Heart left ventricle (tissue), 16 donors: ENCODE data around the gene VCP. TPM values are rescaled to one million over a fixed set of nuclear protein-coding genes. Genes with fewer than 3 reads are reported as not detected.

Experiments used
- ATAC-seq, 4 donors: fragments of 200-7000 bp; cut with Tn5 transposase; one replicate each; pipeline ENCODE4 v1.9.1; 2020 to 2022; ENCODE audit warnings: moderate library complexity in 4 of 4, mild to moderate bottlenecking in 3 of 4, moderate number of reproducible peaks in 1 of 4
- DNase-seq, 5 donors: peaks; one replicate each; pipeline ENCODE4 v3.0.0-alpha.2; 2020
- H3K27ac ChIP-seq, 12 donors: fragments of 200-600 bp; sonication (generic) in 4 of 12; one replicate each; pipeline versions ENCODE4 v1.5.0 to v1.8.0; 2016 to 2022; ENCODE audit warnings: mild to moderate bottlenecking in 2 of 12
- H3K27me3 ChIP-seq, 9 donors: fragments of 200-600 bp; sonication (generic) in 2 of 9; one replicate each; pipeline versions ENCODE4 v1.5.1 to v1.8.0; 2016 to 2022; ENCODE audit warnings: mild to moderate bottlenecking in 3 of 9
- H3K36me3 ChIP-seq, 9 donors: fragments of 200-600 bp; sonication (generic) in 2 of 9; one replicate each; pipeline versions ENCODE4 v1.5.0 to v1.8.0; 2018 to 2022; ENCODE audit warnings: mild to moderate bottlenecking in 2 of 9
- H3K4me1 ChIP-seq, 12 donors: fragments of 200-600 bp; sonication (generic) in 4 of 12; one replicate each; pipeline versions ENCODE4 v1.5.0 to v1.8.0; 2016 to 2022; ENCODE audit warnings: mild to moderate bottlenecking in 3 of 12
- H3K4me3 ChIP-seq, 12 donors: fragments of 200-600 bp; sonication (generic) in 4 of 12; one replicate each; pipeline versions ENCODE4 v1.5.0 to v1.8.0; 2017 to 2022; ENCODE audit warnings: mild to moderate bottlenecking in 9 of 12, moderate library complexity in 4 of 12
- H3K9me3 ChIP-seq, 12 donors: fragments of 200-600 bp; sonication (generic) in 4 of 12; one replicate each; pipeline versions ENCODE4 v1.5.0 to v1.8.0; 2016 to 2022; ENCODE audit warnings: mild to moderate bottlenecking in 1 of 12
- POLR2A ChIP-seq, 2 donors: fragments of 450-650 bp; IDR thresholded peaks; one replicate each; pipeline ENCODE4 v1.6.1; 2017; ENCODE audit warnings: antibody characterized with exemption in 2 of 2, mild to moderate bottlenecking in 2 of 2, moderate library complexity in 2 of 2
- WGBS, 4 donors: extraction: QIAGEN DNeasy Blood & Tissue Kit in 2 of 4; methylation state at CpG; one replicate each; pipeline versions ENCODE4 v1.1.5 to v1.1.7; 2013 to 2018; 5-methylcytosine and 5-hydroxymethylcytosine counted together
- intact Hi-C, 10 donors: fragments of 100-400 bp; cut with DNase I; formaldehyde crosslinking; loops; one replicate each; pipeline versions ENCODE4 v1.11.1 to v1.14.2; 2022
- polyA plus RNA-seq, 2 donors: library from polyadenylated mRNA; stranded (reverse); fragments of 200-250 nt; gene quantifications; one replicate each; pipeline ENCODE4 v1.2.3, GENCODE V29; 2013
- total RNA-seq, 9 donors: library from RNA; depleted of rRNA in 2 of 9; stranded (reverse); fragments of >200 nt in 2 of 9; fragmentation: NEBNext Ultra II Directional in 3 of 9; extraction: Animal tissue kit (Norgen Biotek cat#: 25700) in 3 of 9; gene quantifications; one replicate each; pipeline versions ENCODE4 v1.1.0 to v1.2.4, GENCODE V29; 2016 to 2023
- TF ChIP-seq, protein P1 (sequence below), 12 donors: fragments of 200-600 bp; sonication (generic) in 4 of 12; IDR thresholded peaks; one replicate each; pipeline versions ENCODE4 v1.5.0 to v1.8.0; 2018 to 2022; ENCODE audit warnings: antibody characterized with exemption in 12 of 12, mild to moderate bottlenecking in 5 of 12
- donor health status: ischemic (EF 13 %, LVEDD 7.1; RV severe dilation, severe dysfunction).
- donor health status: healthy with polysubstance abuse.
- donor health status: DM: no; HTN: yes; CAD: no.
- donor health status: DM: no; HTN: no; CAD: no.
- donor health status: ischemic (EF 25% LVEDD 6.9; RV normal size, moderate dysfunction).
- donor health status: ischemic (EF 25% LVEDD 5.7; RV mildly dilated, moderate dysfunction).
- donor health status: healthy.
- donor health status: DM: yes; HTN: yes; CAD: no.
- donor health status: ischemic (EF 35%, LVEDD 5.7; RV mildly dilated, moderate dysfunction).
- donor health status: nonischemic (EF 11% LVEDD 7.7; RV severe dilation, severe dysfunction).
- donor health status: DM: yes; HTN: yes; CAD: no.
- donor health status: PGD.
- donor health status: ischemic (EF 29% LVEDD 5.4; RV normal size, mild dysfunction).
- donor health status: nonischemic (EF 23%, LVEDD 6.1; RV moderate dilation, normal function).

Gene VCP
- total and polyA plus RNA-seq, 11 donors = 107 to 411 (median 262) TPM

DNA sequence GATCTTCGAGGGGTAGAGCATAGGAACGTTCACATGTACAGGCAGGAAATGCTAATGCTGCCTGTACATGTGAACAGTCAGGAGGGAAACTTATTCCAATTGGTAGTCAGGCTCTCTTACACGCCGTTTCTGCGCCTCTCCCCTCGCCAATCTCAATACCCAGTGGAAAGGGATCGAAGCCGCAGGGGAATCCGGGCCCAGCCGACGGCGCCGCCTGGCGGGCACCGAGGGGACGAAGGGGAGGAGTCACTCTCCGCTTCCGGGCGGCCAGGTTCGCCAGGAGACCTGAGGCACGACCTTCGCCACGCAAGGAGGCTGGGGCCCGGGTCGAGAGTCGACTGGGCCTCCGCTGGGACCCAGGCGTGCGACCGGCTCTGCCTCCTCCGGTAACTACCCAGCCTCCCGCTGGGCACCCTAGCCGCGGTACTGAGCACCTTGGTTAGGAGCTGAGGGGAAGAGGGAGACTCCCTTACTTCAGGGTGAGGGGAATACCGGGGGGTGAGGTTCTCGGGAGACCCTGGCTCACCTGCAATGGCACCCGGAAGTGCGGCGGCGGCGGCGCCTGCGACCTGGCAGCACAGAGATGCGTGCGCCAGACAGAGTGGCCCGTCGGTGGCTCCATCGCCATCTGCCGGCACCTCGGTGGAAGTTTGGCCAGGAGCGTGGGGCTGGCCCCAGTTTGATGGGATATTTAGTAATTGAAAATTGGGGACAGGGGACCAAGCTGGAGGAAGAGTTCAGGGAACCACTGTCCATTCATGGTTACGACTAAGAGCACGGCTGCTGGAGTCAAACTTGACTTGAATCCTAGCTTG, 23.8 kb upstream of the VCP start, which contains the start of gene PIGO:
PIGO (minus strand) TSS at position 557 of the 815 bp plus-strand sequence. CDS start 1,026 bp downstream, outside the sequence.
- Histone ChIP-seq H3K4me1 (peaks cover 0 to 16% (median 9%) of the 10 kb centered on the region in 12 donors), H3K27me3 (no peaks in the 10 kb centered on the region), H3K9me3 (no peaks in the 10 kb centered on the region), H3K4me3 (peak within 1 kb of the TSS; percentile 53 to 100 (median 90)), H3K36me3 (peaks cover 0 to 53% (median 48%) of the 10 kb centered on the region in 9 donors), H3K27ac (peak within 1 kb of the TSS; percentile 86 to 99 (median 96))
- intact Hi-C loops = loop anchor here (1.0 to 5.0 kb wide), 7 partner anchors 16 to 334 kb away; partner anchors contain the start of gene VCP (in 1 of the 10)
- DNase-seq (peak; percentile 88 to 95 (median 91)), ATAC-seq (peak; percentile 73 to 96 (median 94))
- TF ChIP-seq, protein P1, sequence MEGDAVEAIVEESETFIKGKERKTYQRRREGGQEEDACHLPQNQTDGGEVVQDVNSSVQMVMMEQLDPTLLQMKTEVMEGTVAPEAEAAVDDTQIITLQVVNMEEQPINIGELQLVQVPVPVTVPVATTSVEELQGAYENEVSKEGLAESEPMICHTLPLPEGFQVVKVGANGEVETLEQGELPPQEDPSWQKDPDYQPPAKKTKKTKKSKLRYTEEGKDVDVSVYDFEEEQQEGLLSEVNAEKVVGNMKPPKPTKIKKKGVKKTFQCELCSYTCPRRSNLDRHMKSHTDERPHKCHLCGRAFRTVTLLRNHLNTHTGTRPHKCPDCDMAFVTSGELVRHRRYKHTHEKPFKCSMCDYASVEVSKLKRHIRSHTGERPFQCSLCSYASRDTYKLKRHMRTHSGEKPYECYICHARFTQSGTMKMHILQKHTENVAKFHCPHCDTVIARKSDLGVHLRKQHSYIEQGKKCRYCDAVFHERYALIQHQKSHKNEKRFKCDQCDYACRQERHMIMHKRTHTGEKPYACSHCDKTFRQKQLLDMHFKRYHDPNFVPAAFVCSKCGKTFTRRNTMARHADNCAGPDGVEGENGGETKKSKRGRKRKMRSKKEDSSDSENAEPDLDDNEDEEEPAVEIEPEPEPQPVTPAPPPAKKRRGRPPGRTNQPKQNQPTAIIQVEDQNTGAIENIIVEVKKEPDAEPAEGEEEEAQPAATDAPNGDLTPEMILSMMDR (IDR thresholded peaks at IDR 0.05) = peak; percentile 57 to 79 (median 74)
- TF ChIP-seq POLR2A (IDR thresholded peaks at IDR 0.05) = peak in 1 of 2 donors; percentile 37
- WGBS, 4 donors = 0 to 1% (median 1%) methylated on average over 43 to 53 of the region's 53 CpGs

DNA sequence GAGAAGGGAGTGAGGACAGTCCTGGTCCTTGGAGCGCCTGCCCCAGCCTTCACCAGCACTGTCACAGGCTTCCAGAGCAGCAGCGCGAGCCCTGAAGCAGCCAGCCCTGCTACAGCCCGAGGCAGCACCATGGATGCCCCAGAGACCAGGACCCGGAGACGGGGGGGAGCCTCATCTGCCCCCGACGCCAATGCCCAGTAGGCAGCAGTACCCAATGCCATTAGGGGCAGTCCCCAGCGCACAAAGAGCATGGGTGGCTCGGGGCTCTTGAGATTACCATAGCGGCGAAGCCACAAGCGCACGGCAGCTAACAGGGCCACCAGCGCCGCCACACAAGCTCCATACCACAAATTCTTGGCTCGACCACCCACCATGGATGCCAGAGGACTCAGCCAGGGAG, 19.1 kb upstream of the VCP start:
- Histone ChIP-seq H3K4me1 (peaks cover 0 to 13% (median 9%) of the 10 kb centered on the region in 12 donors), H3K4me3 (no peak overlapping the region), H3K36me3 (peaks cover 2 to 80% (median 64%) of the 10 kb centered on the region in 9 donors), H3K27me3 (no peaks in the 10 kb centered on the region), H3K27ac (no peak overlapping the region), H3K9me3 (no peaks in the 10 kb centered on the region)
- no peak for ATAC-seq
- TF ChIP-seq POLR2A (IDR thresholded peaks at IDR 0.05) = no peak
- TF ChIP-seq, protein P1 (IDR thresholded peaks at IDR 0.05) = no peak
- intact Hi-C loops = no loop called here
- WGBS, 4 donors = 88 to 95% (median 94%) methylated on average over 3 to 17 of the region's 17 CpGs
- no peak for DNase-seq

DNA sequence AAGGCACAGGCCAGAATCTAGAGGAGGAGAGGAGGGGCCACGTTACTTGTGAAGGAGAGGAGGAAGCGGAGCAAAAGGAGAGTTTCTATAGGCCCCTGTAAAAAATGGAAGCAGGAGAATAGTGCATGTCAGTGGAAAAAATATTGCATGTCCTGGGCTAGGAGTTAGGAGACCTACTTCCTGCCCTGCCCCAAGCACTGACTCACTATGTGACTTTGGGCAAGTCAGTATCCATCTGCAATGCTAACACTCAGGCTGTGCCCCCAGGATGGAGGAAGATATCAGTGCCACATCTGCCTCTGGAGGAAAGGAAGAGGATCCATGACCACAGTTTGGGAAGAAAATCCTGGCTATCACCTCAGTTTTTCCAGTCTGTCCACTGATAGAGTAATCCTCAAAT, 17.0 kb upstream of the VCP start:
- TF ChIP-seq, protein P1 (IDR thresholded peaks at IDR 0.05) = no peak
- no peak for TF ChIP-seq POLR2A (IDR thresholded peaks at IDR 0.05)
- no peak for ATAC-seq

DNA sequence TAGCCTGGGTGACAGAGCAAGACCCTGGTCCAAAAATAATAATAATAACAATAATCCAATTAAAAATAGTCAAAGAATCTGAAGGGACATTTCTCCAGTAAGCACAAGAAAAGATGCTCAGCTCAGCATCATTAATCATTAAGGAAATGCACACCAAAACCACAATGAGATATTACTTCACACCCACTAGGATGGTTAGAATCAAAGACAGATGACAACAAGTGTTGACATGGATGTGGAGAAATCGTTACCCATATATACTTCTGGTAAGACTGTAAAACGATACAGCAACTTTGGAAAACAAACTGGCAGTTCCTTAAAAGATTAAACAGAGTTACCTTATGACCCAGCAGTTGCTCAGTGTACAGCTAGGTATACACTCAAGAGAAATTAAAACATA, 12.7 kb upstream of the VCP start:
- intact Hi-C loops = no loop called here
- Histone ChIP-seq H3K27me3 (no peaks in the 10 kb centered on the region), H3K27ac (no peak overlapping the region), H3K36me3 (peaks cover 1 to 52% (median 28%) of the 10 kb centered on the region in 9 donors), H3K4me3 (no peak overlapping the region), H3K9me3 (no peaks in the 10 kb centered on the region), H3K4me1 (peaks cover 0 to 8% (median 1%) of the 10 kb centered on the region in 12 donors)
- 78 to 91% (median 89%) methylated on average over 2 of the region's 2 CpGs for WGBS, 4 donors
- no peak for TF ChIP-seq POLR2A (IDR thresholded peaks at IDR 0.05)
- TF ChIP-seq, protein P1 (IDR thresholded peaks at IDR 0.05) = no peak
- ATAC-seq = no peak
- no peak for DNase-seq

More for the DNA sequence above, 17.0 kb upstream of the VCP start:
- H3K36me3 ChIP-seq = peaks cover 2 to 96% (median 67%) of the 10 kb centered on the region in 9 donors
- H3K9me3 ChIP-seq = no peaks in the 10 kb centered on the region
- no peak for DNase-seq
- no peaks in the 10 kb centered on the region for H3K4me1 ChIP-seq
- H3K27ac ChIP-seq = no peak overlapping the region
- intact Hi-C loops = no loop called here
- WGBS, 4 donors = 76 to 98% (median 96%) methylated on average over 2 of the region's 2 CpGs
- no peaks in the 10 kb centered on the region for H3K27me3 ChIP-seq
- H3K4me3 ChIP-seq = no peak overlapping the region
